ENCODE results near the gene PHLPP1.

DNA sequence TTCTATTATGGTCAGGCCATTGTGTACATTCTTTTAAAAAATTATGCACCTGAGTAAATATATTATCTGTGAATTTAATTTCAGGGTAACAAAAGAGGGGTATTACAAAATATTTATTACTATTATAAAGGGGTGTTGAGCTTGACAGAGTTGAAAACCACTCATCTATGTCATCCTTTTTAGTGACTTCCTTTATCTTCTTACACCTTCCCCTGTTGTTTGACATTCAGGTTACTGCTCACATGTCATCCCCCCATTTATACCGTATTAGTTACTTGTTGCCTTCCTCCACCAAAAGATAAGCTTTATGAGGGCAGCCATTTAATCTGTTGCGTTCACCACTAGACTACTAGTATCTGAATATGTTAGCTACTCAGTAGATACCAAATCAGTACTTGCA lies 313.0 kb downstream of the PHLPP1 start:
- TF ChIP-seq, protein P1, sequence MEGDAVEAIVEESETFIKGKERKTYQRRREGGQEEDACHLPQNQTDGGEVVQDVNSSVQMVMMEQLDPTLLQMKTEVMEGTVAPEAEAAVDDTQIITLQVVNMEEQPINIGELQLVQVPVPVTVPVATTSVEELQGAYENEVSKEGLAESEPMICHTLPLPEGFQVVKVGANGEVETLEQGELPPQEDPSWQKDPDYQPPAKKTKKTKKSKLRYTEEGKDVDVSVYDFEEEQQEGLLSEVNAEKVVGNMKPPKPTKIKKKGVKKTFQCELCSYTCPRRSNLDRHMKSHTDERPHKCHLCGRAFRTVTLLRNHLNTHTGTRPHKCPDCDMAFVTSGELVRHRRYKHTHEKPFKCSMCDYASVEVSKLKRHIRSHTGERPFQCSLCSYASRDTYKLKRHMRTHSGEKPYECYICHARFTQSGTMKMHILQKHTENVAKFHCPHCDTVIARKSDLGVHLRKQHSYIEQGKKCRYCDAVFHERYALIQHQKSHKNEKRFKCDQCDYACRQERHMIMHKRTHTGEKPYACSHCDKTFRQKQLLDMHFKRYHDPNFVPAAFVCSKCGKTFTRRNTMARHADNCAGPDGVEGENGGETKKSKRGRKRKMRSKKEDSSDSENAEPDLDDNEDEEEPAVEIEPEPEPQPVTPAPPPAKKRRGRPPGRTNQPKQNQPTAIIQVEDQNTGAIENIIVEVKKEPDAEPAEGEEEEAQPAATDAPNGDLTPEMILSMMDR (IDR thresholded peaks at IDR 0.05) = no peak
- no peak for TF ChIP-seq POLR2A (IDR thresholded peaks at IDR 0.05)
- no peak for TF ChIP-seq POLR2AphosphoS5 (IDR thresholded peaks at IDR 0.05)
